HG03521 (cell line): ENCODE data around the gene MUC22.
"Not testable (repeated sequence)": the region's sequence is repeated elsewhere in the genome, so short reads cannot be mapped to it uniquely, and the experiment has no call there.

Source experiments
- ATAC-seq: cut with Tn5 transposase; IDR thresholded peaks from one replicate; pipeline ENCODE4 v1.9.1; 2021; ENCODE audit warnings: mild to moderate bottlenecking, moderate library complexity; ENCODE audit not compliant: unreplicated experiment

Gene MUC22

DNA sequence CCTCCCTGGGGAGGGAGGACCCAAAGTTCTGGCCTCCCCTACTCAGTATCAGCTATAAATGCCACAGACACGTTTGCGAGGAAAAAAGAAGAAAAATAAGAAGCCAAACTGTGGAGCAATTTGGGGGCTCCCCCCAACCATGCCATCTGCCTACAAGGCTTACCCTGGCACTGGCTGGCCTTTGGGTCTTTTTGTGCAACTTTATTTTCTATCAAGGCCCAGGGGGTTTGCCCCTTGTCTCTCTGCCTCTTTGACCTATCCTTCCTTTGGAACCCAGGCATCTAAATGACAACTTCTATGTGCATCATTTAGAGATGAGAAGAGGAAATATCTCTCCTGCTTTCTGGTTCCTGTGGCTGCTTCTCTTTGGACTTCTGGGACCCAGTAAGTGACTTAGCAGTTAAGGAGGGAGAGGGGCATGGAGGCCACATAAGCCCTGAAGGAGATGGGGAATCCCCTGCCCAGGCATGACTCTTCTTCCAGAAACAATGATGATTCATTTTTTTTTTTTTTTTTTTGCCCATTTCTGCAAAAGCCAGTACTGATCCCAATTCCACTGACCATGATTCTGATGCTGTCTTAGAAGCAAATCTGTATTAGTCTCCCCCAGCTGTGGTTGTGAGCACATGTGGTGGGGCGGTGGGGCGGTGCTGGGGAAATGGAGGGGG lies at the start of gene MUC22:
Gene MUC22 (plus strand): TSS at position 82 of the 668 bp plus-strand sequence. CDS start 233 bp downstream, at position 315.
- ATAC-seq: no peak

DNA sequence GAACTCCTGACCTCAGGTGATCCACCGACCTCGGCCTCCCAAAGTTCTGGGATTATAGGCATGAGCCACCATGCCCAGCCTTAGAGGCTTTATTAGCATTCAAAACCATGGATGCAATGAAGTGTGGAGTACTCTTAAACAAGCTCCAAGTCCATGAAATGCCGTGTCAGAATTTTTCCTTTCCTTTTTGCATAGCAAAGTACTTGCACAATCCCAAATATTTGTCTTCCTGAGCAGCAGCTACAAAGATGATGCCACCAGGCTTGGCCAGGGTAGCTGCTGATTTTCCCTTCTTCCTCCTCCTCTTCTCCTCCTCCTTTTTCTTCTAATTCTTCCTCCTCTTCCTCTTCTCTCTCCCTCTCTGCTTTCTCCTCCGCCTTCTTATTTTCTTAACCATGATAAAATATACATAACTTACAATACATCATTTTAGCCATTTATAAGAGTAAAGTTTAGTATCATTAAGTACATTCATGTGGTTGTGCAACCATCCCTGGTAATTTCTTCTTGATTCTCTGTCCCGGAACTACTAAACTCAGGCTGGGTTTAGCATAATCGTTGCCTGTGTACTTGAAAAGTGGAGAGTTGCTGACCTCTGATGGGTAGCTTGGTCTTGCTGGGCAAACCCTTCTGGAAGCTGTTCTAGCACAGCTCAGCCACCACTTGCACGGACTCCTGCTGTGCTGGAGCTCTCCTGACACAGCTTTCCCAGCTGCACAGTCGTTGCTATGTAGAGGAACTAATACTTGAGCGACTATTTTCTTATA lies 49.2 kb upstream of the MUC22 start:
- no peak for ATAC-seq

DNA sequence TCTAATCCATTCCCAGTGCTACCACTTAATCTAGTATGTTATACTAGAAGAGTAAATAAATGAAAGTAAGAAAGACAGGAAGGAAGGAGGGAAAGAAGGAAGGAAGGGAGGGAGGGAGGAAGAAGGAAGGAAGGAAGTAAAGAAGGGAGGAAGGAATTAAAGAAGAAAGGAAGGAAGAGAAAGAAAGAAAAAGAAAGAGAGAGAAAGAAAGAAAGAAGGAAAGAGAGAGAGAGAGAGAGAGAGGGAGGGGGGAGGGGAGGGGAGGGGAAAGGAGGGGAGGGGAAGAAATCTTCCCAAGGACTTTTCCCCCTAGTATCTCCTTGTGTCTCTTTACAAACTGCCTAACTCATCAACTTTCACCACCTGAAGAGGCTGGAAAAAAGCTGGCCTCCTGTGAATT lies 47.6 kb upstream of the MUC22 start:
- ATAC-seq: no peak

DNA sequence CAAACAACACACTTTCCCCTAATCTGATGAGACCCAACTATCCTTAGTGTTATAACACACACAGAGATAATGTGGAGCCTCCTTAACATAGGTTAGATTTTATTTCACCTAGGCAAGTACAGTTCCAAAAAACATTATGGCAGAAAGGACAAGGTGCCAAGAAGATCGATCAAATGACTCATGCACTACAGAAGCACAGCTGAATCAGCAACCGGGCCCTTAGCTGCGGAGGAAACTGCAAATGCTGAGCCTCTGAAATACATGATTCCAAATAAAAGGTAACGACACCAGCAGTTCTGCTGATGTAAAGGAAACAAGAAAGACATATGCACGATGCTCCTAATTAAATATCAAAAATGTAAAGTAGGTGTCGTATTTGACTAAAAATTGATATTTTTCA lies 46.6 kb upstream of the MUC22 start:
- no peak for ATAC-seq

DNA sequence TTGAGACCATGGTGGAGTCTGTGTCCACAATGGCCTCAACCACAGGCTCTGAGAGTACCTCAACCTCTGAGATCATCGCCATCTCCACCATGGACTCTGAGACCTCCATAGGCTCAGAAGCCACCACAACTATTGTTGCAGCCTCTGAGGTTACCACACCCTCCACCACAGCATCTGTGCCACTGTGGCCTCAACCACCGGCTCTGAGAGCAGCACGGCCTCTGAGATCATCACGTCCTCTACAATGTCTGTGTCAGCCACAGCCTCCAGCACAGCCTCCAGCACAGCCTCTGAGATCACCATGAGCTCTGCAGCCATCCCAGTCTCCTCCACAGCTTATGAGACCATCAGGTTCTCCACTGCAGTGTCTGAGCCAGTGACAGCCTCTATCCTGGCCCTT lies 46.2 kb upstream of the MUC22 start:
- ATAC-seq: no peak

DNA sequence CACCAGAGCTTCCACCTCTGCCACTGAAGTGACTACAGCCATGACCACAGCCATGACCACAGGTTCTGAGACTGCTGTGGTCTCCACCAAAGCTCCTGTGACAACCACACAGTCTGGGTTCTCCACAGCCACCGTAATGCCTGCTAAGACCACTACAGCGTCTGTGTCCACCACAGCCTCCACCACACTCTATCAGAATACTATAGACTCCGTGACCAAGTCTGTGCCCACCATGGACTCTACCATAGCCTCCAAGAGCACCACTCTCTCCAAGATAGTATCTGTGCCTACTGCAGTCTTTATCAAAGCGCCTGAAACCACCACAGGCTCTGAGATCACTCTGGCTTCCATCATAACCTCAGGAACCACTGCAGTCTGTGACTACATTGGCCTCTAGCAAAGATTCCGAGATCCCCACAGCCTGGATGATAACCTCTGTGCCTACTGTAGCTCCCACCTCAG lies 45.1 kb upstream of the MUC22 start:
- no peak for ATAC-seq

DNA sequence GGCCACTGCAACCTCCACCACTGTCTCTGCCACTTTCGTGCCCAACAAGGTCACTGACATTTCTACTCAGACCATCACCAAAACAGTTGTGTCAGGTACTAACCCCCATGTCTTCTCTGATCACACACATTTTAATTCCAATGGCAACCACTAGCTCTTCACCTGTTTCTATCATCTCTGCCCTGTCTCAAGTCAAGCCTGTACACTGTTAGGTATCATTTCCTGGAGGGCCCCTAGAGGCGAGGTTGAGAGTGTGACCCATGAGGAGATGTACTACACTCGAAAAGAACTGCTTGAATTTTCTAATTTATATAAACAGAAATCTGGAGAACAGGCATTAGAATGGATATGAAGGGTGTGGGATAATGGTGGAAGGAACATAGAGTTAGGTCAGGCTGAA lies 44.1 kb upstream of the MUC22 start:
- no peak for ATAC-seq

DNA sequence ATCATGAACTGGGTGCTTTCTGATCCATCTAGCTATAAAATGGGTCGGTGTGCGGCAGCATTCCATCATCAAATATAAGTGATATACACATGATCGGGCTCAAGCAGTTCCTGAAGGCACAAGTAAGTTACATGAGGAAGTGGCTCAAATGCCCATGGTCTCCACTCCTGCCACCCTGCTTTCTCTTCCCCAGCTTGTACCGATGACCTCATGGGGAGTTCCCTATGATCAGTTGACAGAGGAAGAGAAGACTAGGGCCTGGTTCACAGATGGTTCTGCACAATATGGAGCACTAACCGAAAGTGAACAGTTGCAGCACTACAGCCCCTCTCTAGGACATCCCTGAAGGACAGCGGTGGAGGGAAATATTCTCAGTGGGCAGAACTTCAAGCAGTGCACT lies 41.1 kb upstream of the MUC22 start:
- not testable (repeated sequence) for ATAC-seq

DNA sequence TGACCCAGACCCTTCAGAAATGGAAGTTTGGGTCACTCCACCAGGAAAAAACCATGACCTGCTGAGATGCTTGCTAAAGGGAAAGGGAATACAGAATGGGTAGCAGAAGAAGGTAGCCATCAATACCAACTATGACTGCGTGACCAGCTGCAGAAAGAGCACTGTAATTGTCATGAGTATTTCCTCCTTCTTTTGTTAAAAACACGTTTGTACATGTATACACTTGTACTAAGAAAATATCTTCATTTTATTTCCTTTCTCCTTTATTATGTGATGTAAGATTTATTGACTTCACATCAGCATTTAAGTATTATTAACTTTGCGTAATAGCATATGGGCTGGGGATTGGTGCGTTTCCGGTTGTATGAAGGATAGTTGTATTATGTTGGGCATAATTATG lies 39.3 kb upstream of the MUC22 start:
- ATAC-seq: no peak

DNA sequence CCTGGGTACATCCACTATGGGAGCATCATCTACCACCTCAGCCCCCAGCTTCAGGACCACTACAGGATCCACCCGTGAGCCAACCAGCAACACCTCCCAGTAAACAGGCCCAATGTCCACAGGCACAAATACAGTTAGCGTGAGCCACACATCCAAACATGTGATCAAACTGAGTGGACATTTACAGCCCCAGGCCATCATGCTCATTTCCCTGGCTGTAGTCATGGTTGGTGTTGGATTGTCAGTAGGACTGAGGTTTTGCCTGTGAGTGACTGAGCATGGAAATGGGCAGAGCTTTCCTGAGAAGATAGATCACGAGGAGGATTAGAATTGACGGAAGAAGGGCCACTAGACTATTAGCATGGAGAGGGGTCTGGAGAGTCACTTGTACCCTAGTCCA lies 37.5 kb upstream of the MUC22 start:
- ATAC-seq: no peak

DNA sequence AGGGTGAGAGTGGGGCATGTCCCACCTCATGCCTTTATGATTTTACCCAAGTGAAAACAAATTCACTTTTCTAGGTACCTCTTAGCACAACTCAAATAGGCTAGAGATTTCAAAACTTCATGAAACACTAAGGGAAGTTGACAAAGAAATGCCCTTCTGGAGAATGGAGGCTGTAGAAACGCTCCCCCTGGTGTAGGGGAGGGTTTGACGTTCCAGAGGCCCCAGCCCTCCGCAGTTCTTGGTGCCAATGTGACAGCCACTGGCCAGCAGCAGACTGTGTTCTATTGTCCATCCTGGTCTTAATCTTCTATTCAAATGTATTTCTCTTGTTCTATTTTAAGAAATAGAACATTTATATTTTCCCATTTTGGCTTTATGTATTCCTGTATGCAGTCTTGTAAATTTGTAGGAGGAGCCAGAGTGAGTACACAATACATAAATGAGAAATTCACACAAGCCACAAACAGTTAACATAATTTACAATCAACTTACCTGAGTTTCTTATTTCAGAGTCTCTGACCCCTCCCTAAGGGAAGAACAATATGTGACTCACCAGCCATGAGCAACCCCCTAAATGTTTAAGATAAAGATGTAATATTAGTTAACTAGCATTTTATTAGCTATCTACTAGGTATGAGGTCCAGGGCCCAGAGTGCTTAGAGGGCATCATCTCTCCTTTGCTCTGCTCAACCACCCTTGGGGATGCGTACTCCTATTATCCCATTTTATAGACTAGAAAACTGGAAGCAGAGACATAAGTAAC lies 35.6 kb upstream of the MUC22 start:
- no peak for ATAC-seq

DNA sequence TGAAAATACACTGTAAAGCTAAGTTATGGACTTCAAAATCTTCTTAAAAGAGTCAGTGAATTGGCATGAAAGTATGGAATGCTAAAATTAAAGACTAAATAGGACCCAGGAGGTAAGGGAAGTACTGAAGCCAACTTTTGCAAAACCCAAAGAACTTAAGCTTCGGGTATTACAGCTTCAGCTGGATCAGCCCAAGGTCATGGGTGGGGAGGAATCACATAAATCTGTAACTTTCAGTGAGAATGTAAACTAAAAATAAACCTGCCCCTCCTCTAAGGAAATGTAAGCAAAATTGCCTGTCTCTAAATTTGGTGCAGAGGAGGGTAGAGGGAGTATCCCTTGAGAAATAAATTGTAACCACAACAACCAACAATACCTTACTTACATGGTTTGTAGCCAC lies 31.1 kb upstream of the MUC22 start:
- ATAC-seq: no peak

DNA sequence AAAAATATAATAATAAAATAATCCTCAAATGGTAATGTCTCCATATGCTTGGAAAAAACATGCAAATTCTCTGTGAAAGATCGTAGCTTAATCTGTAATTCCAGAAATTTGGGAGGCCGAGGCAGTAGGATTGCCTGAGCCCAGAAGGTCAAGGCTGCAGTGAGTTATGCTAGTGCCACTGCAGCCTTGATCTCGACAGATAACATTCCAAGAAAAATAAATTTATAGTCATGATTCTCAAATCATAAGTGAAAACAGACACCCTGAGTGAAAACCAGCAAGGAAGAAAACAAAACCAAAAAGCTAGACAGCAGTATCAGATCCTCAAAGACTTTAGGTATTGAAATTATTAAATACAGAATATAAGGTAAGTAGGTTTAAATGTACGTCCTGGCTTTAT lies 30.6 kb upstream of the MUC22 start:
- ATAC-seq: no peak

DNA sequence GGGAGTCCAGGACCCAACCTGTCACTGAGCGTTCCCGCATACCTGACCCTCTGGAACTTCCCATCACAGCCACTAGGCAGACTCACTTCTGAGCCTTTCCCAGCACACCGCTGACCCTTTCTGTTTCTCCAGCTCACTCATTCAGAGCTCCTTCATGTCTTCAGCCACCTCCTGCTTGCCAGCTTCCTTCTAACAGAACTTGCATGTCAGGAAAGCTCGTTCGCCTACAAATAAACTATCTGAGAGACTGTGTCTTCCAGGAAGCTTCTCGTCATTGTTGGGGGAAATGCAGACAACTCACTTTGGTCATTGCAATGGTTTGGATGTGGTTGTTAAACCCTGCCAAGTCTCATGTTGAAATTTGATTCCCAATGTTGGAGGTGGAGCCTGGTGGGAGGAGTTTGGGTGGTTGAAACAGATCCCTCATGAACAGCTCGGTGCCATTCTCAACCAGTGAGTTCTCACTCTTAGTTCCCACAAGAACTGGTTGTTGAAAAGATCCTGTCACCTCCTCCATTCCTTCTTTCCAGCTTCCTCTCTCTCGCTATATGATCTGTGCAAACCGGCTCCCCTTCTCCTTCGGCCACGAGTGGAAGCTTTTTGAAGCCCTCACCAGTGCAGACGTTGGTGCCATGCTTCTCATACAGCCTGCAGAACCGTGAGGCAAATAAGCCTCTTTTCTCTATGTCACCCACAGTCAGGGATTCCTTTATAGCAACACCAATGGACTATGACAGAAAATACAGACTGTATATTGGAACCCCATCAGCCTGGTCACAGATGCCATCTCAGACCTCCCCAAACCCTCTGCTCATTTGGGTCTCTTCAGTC lies 28.1 kb upstream of the MUC22 start:
- ATAC-seq: no peak

DNA sequence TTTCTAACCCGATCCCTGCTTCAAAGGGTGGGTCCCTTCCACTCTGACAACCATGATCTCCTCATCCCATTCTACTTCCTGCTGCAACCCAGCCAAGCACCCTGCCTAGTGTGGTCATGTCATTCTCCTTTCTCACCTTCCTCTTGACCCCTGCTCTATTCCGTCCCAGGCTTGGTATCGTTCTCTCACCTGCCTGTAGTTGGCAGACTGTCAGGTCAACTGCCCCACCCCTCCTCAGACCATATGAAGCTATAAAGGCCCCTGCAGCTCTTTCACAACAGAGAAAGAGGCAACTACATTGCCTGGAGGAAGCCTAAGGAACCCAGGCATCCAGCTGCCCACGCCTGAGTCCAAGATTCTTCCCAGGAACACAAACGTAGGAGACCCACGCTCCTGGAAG lies 26.8 kb upstream of the MUC22 start, which contains the start of gene MUC21:
Gene MUC21 (plus strand): TSS at position 280 of the 400 bp plus-strand sequence. CDS start 241 bp downstream, outside the sequence.
- no peak for ATAC-seq

DNA sequence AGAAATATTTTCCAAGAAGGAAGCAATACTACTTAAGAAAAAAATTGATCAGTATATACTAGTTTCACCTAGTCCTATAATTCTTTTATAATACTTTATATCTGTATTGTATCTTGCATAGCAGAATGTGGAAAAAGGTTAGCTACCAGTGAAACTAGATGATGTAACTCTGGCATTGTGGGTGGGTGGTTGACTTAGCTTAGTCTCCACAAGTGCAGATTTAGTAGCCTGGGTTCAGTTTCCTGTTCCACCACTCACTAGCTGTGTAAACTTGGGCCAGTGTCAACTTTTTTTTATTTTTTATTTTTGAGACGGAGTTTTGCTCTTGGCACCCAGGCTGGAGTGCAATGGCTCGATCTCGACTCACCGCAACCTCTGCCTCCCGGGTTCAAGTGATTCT lies 24.8 kb upstream of the MUC22 start:
- no peak for ATAC-seq

DNA sequence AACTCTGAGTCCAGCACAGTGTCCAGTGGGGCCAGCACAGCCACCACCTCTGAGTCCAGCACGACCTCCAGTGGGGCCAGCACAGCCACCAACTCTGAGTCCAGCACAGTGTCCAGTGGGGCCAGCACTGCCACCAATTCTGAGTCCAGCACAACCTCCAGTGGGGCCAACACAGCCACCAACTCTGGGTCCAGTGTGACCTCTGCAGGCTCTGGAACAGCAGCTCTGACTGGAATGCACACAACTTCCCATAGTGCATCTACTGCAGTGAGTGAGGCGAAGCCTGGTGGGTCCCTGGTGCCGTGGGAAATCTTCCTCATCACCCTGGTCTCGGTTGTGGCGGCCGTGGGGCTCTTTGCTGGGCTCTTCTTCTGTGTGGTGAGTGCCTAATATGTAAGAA lies 23.0 kb upstream of the MUC22 start:
- no peak for ATAC-seq

DNA sequence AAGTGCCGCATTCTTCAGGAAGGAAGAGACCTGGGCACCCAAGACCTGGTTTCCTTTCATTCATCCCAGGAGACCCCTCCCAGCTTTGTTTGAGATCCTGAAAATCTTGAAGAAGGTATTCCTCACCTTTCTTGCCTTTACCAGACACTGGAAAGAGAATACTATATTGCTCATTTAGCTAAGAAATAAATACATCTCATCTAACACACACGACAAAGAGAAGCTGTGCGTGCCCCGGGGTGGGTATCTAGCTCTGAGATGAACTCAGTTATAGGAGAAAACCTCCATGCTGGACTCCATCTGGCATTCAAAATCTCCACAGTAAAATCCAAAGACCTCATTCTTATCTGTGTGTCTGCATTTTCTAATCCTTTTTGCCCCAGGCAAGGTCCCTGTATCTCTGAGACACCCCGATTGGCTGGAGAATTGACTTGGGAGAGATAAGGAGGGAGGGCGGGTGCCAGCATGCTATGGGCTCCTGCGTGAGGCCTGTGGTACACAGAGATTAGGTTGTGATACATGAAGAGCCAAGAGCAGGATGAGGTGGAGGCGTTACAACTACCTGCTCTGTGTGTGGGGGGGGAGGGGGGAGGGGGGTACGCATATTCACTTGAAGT lies 22.0 kb upstream of the MUC22 start:
- no peak for ATAC-seq

DNA sequence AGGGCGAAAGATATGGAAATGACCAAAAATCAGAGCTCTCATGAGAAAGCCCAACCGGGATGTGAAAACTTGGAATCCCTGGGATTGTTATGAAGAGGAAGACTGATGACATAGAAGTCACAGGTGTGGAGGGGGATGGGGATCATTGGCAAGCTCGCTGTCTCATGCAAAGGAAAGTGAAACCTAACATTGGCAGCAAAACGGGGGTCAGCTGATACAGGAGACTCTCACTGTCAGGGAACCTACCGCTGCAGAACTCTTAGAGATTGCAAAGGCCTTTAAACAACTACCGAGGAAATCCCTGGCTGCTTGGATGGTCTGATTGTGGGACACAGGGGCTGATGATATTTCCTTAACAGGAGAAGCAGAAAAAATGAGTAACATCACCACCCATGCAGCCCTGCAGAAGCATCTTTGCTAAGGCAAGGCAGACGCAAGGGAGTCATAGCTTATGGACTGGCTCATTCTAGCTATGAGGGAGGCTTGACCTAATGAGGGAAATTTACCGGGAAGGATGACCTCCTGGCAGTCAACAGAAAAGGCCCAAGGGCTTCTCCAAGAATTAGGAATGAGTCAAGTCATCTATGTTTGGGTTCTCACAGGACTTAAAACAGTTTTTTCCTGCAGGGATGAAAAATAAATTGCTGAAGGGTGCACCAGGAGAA lies 19.7 kb upstream of the MUC22 start:
- ATAC-seq: no peak

DNA sequence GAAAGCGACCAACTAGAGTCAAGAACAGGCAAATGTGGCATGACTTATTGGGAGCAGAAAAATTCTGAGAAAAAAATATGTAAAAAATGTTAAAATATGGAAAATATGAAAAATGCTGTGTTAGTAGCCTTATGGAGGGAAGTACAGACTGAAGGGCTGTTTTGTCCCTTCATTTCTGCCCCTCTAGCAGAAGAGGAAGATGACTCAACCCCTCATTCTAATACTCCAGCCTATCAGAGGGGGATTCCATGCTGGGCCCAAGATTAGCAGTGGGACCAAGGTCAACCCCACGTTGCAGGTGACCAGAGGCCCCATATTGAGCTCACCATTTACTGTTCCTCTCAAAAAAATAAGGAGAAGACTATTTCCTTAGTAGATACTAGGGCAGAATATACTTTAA lies 18.4 kb upstream of the MUC22 start:
- ATAC-seq: no peak
